ENCODE data around the gene S100A8. TPM values are rescaled to one million over a fixed set of nuclear protein-coding genes. Genes with fewer than 3 reads are reported as not detected.

The S100A8 gene
- polyA plus RNA-seq, 1 donor (not counting 4 experiments of a cell fraction or from before 2014, with no cell fraction given): 403 TPM

DNA sequence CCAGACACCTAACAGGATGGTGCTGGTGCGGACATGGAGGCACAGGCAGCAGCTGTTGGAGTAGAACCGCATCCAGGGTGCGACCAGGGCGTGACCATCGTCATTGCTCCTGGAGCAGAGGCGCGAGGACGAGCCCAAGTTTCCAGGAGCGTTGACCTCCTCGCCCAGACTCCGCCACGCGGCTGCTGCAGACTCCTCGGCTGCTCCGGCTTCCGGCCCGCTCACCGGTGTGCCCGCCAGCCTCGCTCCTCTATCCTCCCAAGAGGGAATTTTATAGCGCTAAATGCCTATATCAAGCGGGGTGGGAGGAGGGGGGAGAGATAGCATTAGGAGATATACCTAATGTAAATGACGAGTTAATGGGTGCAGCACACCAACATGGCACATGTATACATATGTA is 10.2 kb downstream of the S100A8 start:
- Histone ChIP-seq H3K4me3 (ENCODE audit: control insufficient read depth in 2 of 3, extremely low read depth in 1 of 3, insufficient read depth in 2 of 3, low read depth in 1 of 3, low read length in 3 of 3) (no peak overlapping the region), H3K27ac (ENCODE audit: control insufficient read depth, insufficient read depth, low read length) (no peak overlapping the region), H3K79me2 (ENCODE audit: control insufficient read depth, insufficient read depth, low read length) (no peaks in the 10 kb centered on the region), H3K27me3 (ENCODE audit: control insufficient read depth, extremely low read depth, insufficient read depth, low read length) (no peaks in the 10 kb centered on the region), H3K4me1 (ENCODE audit: control insufficient read depth, extremely low read depth, insufficient read depth, low read length) (peaks cover 28% of the 10 kb centered on the region), H3K4me2 (ENCODE audit: control insufficient read depth, extremely low read depth, insufficient read depth, low read depth, low read length) (no peak overlapping the region), H3K9me3 (ENCODE audit: control insufficient read depth, low read depth, low read length) (peaks cover 3% of the 10 kb centered on the region), H3K9me1 (ENCODE audit: control insufficient read depth, extremely low read depth, insufficient read depth, low read length) (no peaks in the 10 kb centered on the region), H3K36me3 (ENCODE audit: control insufficient read depth in 2 of 2, extremely low read depth in 1 of 2, insufficient read depth in 2 of 2, low read length in 2 of 2) (no peaks in the 10 kb centered on the region), H2AFZ (ENCODE audit: control insufficient read depth, low read length) (no peak overlapping the region), H4K20me1 (ENCODE audit: control insufficient read depth, extremely low read depth, insufficient read depth, low read length) (no peaks in the 10 kb centered on the region), H3K9ac (ENCODE audit: control insufficient read depth, extremely low read depth, insufficient read depth, low read length) (no peak overlapping the region)
- TF ChIP-seq EZH2 (IDR thresholded peaks at IDR 0.05; ENCODE audit: low read length): no peak
- TF ChIP-seq, protein P1, sequence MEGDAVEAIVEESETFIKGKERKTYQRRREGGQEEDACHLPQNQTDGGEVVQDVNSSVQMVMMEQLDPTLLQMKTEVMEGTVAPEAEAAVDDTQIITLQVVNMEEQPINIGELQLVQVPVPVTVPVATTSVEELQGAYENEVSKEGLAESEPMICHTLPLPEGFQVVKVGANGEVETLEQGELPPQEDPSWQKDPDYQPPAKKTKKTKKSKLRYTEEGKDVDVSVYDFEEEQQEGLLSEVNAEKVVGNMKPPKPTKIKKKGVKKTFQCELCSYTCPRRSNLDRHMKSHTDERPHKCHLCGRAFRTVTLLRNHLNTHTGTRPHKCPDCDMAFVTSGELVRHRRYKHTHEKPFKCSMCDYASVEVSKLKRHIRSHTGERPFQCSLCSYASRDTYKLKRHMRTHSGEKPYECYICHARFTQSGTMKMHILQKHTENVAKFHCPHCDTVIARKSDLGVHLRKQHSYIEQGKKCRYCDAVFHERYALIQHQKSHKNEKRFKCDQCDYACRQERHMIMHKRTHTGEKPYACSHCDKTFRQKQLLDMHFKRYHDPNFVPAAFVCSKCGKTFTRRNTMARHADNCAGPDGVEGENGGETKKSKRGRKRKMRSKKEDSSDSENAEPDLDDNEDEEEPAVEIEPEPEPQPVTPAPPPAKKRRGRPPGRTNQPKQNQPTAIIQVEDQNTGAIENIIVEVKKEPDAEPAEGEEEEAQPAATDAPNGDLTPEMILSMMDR (optimal IDR thresholded peaks at IDR 0.05 in 1 of 3, IDR thresholded peaks at IDR 0.05 in 1 of 3, conservative IDR thresholded peaks at IDR 0.05 in 1 of 3; ENCODE audit: extremely low read depth in 1 of 3, insufficient read depth in 2 of 3, low read length in 3 of 3): no peak
- DNase-seq (ENCODE audit: low read depth, low spot score) (no peak), FAIRE-seq (no peak)
- dilution Hi-C loops (cut with MboI; ENCODE audit: extremely low pct_ligation_motif_present, low sequenced_read_pairs): no loop called here

DNA sequence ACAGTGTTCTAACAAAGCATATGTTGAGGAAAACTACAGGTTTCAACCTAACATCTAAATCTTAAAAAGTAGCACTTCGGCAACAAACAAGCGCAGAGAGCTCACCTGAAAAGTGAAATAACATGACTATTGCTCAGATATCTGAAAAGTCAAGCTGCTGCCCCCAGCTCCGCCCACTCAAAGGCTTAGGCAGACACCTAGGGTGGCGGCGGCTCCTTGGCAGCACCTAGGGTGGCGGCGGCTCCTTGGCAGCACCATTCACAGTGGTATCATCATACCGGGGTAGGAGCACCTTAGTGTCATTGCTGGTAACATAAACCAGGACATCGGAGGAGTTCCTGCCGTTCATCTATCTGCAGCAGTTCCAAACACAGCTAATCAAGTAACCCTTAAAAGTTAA is 11.3 kb downstream of the S100A8 start:
- TF ChIP-seq, protein P1 (optimal IDR thresholded peaks at IDR 0.05 in 1 of 3, IDR thresholded peaks at IDR 0.05 in 1 of 3, conservative IDR thresholded peaks at IDR 0.05 in 1 of 3; ENCODE audit: extremely low read depth in 1 of 3, insufficient read depth in 2 of 3, low read length in 3 of 3): no peak
- no peak for TF ChIP-seq EZH2 (IDR thresholded peaks at IDR 0.05; ENCODE audit: low read length)
- no peak overlapping the region for H2AFZ ChIP-seq (ENCODE audit: control insufficient read depth, low read length)
- no peaks in the 10 kb centered on the region for H3K36me3 ChIP-seq (ENCODE audit: control insufficient read depth in 2 of 2, extremely low read depth in 1 of 2, insufficient read depth in 2 of 2, low read length in 2 of 2)
- no peaks in the 10 kb centered on the region for H3K27me3 ChIP-seq (ENCODE audit: control insufficient read depth, extremely low read depth, insufficient read depth, low read length)
- H3K4me3 ChIP-seq (ENCODE audit: control insufficient read depth in 2 of 3, extremely low read depth in 1 of 3, insufficient read depth in 2 of 3, low read depth in 1 of 3, low read length in 3 of 3): no peak overlapping the region
- no peak overlapping the region for H3K9ac ChIP-seq (ENCODE audit: control insufficient read depth, extremely low read depth, insufficient read depth, low read length)
- no peak for FAIRE-seq
- peaks cover 3% of the 10 kb centered on the region for H3K9me3 ChIP-seq (ENCODE audit: control insufficient read depth, low read depth, low read length)
- no peak overlapping the region for H3K4me2 ChIP-seq (ENCODE audit: control insufficient read depth, extremely low read depth, insufficient read depth, low read depth, low read length)
- no peak for DNase-seq (ENCODE audit: low read depth, low spot score)
- H3K9me1 ChIP-seq (ENCODE audit: control insufficient read depth, extremely low read depth, insufficient read depth, low read length): no peaks in the 10 kb centered on the region
- H3K27ac ChIP-seq (ENCODE audit: control insufficient read depth, insufficient read depth, low read length): no peak overlapping the region
- peaks cover 23% of the 10 kb centered on the region for H3K4me1 ChIP-seq (ENCODE audit: control insufficient read depth, extremely low read depth, insufficient read depth, low read length)
- no peaks in the 10 kb centered on the region for H4K20me1 ChIP-seq (ENCODE audit: control insufficient read depth, extremely low read depth, insufficient read depth, low read length)
- no peaks in the 10 kb centered on the region for H3K79me2 ChIP-seq (ENCODE audit: control insufficient read depth, insufficient read depth, low read length)
- dilution Hi-C loops (cut with MboI; ENCODE audit: extremely low pct_ligation_motif_present, low sequenced_read_pairs): no loop called here

Data from keratinocyte (primary cell).